ENCODE results near the gene TMC1.

The TMC1 gene

DNA sequence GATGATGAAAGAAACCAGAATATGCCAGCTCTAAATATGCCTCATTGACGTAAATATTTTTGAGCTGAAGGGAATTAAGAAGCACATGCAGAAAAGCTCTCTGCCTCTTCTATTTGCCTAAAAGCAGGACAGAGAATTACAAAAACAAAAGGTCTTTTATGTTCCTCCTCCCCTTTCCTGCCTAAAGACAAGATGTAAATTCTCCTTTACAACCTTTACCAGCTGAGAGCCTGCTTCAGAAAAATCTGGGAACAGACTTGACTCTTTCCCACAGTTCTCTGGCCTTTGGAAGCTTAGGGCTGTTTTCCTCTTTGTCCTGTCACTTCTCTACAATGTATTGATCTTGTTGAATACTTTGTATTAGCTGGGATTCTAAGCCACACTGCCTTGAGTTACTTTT is 199.7 kb downstream of the TMC1 start:
- TF ChIP-seq, protein P1, sequence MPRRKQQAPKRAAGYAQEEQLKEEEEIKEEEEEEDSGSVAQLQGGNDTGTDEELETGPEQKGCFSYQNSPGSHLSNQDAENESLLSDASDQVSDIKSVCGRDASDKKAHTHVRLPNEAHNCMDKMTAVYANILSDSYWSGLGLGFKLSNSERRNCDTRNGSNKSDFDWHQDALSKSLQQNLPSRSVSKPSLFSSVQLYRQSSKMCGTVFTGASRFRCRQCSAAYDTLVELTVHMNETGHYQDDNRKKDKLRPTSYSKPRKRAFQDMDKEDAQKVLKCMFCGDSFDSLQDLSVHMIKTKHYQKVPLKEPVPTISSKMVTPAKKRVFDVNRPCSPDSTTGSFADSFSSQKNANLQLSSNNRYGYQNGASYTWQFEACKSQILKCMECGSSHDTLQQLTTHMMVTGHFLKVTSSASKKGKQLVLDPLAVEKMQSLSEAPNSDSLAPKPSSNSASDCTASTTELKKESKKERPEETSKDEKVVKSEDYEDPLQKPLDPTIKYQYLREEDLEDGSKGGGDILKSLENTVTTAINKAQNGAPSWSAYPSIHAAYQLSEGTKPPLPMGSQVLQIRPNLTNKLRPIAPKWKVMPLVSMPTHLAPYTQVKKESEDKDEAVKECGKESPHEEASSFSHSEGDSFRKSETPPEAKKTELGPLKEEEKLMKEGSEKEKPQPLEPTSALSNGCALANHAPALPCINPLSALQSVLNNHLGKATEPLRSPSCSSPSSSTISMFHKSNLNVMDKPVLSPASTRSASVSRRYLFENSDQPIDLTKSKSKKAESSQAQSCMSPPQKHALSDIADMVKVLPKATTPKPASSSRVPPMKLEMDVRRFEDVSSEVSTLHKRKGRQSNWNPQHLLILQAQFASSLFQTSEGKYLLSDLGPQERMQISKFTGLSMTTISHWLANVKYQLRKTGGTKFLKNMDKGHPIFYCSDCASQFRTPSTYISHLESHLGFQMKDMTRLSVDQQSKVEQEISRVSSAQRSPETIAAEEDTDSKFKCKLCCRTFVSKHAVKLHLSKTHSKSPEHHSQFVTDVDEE (CRISPR knock-in tag; IDR thresholded peaks at IDR 0.05): no peak
- TF ChIP-seq ZC3H10 (CRISPR knock-in tag; IDR thresholded peaks at IDR 0.05) (no peak), TCF4 (CRISPR knock-in tag; IDR thresholded peaks at IDR 0.05; ENCODE audit: borderline replicate concordance) (no peak), ZNF565 (CRISPR knock-in tag; conservative IDR thresholded peaks at IDR 0.05; ENCODE audit: low read depth) (no peak), ZFP30 (CRISPR knock-in tag; IDR thresholded peaks at IDR 0.05) (no peak), OSR1 (CRISPR knock-in tag; IDR thresholded peaks at IDR 0.05) (no peak), SNAI2 (CRISPR knock-in tag; IDR thresholded peaks at IDR 0.05) (no peak), RARB (CRISPR knock-in tag; IDR thresholded peaks at IDR 0.05) (no peak)
- TF ChIP-seq, protein P2, sequence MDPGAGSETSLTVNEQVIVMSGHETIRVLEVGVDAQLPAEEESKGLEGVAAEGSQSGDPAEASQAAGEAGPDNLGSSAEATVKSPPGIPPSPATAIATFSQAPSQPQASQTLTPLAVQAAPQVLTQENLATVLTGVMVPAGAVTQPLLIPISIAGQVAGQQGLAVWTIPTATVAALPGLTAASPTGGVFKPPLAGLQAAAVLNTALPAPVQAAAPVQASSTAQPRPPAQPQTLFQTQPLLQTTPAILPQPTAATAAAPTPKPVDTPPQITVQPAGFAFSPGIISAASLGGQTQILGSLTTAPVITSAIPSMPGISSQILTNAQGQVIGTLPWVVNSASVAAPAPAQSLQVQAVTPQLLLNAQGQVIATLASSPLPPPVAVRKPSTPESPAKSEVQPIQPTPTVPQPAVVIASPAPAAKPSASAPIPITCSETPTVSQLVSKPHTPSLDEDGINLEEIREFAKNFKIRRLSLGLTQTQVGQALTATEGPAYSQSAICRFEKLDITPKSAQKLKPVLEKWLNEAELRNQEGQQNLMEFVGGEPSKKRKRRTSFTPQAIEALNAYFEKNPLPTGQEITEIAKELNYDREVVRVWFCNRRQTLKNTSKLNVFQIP (CRISPR knock-in tag; IDR thresholded peaks at IDR 0.05; ENCODE audit: borderline replicate concordance, low read depth): no peak
- TF ChIP-seq, protein P3, sequence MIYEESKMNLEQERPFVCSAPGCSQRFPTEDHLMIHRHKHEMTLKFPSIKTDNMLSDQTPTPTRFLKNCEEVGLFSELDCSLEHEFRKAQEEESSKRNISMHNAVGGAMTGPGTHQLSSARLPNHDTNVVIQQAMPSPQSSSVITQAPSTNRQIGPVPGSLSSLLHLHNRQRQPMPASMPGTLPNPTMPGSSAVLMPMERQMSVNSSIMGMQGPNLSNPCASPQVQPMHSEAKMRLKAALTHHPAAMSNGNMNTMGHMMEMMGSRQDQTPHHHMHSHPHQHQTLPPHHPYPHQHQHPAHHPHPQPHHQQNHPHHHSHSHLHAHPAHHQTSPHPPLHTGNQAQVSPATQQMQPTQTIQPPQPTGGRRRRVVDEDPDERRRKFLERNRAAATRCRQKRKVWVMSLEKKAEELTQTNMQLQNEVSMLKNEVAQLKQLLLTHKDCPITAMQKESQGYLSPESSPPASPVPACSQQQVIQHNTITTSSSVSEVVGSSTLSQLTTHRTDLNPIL (CRISPR knock-in tag; IDR thresholded peaks at IDR 0.05; ENCODE audit: low read depth): no peak
- ATAC-seq: no peak

DNA sequence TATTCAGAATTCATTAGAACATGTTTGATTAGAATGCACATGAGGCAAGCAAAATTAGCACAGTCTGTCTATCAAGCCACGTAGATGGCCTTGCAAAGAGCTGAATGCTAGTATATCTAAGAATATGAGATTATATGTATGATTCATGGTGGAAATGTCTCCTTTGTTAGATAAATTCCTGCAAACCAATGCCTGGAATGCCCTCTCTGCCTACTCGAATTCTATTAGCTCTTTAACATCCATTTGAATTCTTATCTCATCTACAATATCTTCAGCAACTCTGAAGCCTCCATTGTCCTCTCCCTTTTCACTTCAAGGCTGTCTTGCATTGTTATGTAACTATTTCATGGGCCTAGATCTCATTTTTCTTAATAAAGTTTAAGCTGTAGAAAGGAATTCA is 205.5 kb downstream of the TMC1 start:
- TF ChIP-seq RARB (CRISPR knock-in tag; IDR thresholded peaks at IDR 0.05) (no peak), ESRRG (CRISPR knock-in tag; IDR thresholded peaks at IDR 0.05) (no peak), ISL1 (CRISPR knock-in tag; IDR thresholded peaks at IDR 0.05) (no peak), CSDC2 (CRISPR knock-in tag; IDR thresholded peaks at IDR 0.05) (no peak), BACH2 (CRISPR knock-in tag; IDR thresholded peaks at IDR 0.05; ENCODE audit: borderline replicate concordance) (no peak), ZFP3 (CRISPR knock-in tag; IDR thresholded peaks at IDR 0.05) (no peak), ZC3H10 (CRISPR knock-in tag; IDR thresholded peaks at IDR 0.05) (no peak), ZNF8 (CRISPR knock-in tag; IDR thresholded peaks at IDR 0.05) (no peak), TCF4 (CRISPR knock-in tag; IDR thresholded peaks at IDR 0.05; ENCODE audit: borderline replicate concordance) (no peak)
- TF ChIP-seq, protein P4, sequence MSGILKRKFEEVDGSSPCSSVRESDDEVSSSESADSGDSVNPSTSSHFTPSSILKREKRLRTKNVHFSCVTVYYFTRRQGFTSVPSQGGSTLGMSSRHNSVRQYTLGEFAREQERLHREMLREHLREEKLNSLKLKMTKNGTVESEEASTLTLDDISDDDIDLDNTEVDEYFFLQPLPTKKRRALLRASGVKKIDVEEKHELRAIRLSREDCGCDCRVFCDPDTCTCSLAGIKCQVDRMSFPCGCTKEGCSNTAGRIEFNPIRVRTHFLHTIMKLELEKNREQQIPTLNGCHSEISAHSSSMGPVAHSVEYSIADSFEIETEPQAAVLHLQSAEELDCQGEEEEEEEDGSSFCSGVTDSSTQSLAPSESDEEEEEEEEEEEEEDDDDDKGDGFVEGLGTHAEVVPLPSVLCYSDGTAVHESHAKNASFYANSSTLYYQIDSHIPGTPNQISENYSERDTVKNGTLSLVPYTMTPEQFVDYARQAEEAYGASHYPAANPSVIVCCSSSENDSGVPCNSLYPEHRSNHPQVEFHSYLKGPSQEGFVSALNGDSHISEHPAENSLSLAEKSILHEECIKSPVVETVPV (CRISPR knock-in tag; IDR thresholded peaks at IDR 0.05): no peak
- no peak for ATAC-seq

DNA sequence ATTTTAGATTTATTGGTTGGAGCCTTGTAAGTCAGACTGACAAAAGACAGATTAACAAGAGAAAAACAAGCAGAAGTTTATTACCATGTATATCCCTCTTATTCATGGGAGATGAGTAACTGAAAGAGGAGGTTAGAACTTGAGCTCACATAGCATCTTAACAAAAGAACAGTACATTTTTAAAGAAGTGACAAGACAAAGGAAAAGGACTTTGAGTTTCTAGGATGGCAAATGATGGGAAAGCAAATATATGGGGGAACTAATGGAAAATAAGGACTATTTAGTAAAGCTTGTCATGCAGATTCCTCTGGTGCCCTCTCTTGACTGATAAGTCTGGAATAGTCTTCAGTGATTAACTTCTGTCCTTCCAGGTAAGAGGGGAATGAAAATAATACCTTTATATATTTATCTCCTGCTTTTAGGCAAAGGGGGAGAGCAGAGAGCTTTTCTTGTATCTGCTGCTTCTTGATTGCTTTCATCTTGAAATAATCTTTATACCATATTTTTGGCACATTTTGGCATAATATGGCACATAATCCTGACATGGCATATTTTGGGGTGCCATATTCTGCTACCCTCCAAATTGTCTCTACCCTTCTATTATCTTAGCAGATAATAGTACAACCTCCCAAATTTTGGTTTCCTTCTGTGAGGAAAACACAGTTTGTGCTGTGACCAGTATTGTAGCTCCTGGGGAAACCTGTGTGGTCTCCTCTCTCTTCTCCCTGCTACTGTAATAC is 206.8 kb downstream of the TMC1 start:
- ATAC-seq: no peak
- TF ChIP-seq RARB (CRISPR knock-in tag; IDR thresholded peaks at IDR 0.05) (no peak), ISL1 (CRISPR knock-in tag; IDR thresholded peaks at IDR 0.05) (no peak), ESRRG (CRISPR knock-in tag; IDR thresholded peaks at IDR 0.05) (no peak), OSR1 (CRISPR knock-in tag; IDR thresholded peaks at IDR 0.05) (no peak), SNAI2 (CRISPR knock-in tag; IDR thresholded peaks at IDR 0.05) (no peak), ZFP30 (CRISPR knock-in tag; IDR thresholded peaks at IDR 0.05) (no peak), TCF4 (CRISPR knock-in tag; IDR thresholded peaks at IDR 0.05; ENCODE audit: borderline replicate concordance) (no peak), BACH2 (CRISPR knock-in tag; IDR thresholded peaks at IDR 0.05; ENCODE audit: borderline replicate concordance) (no peak), ZNF8 (CRISPR knock-in tag; IDR thresholded peaks at IDR 0.05) (no peak), ZC3H10 (CRISPR knock-in tag; IDR thresholded peaks at IDR 0.05) (no peak), CSDC2 (CRISPR knock-in tag; IDR thresholded peaks at IDR 0.05) (no peak), TOX (CRISPR knock-in tag; IDR thresholded peaks at IDR 0.05; ENCODE audit: borderline replicate concordance) (no peak)
- TF ChIP-seq, protein P2 (CRISPR knock-in tag; IDR thresholded peaks at IDR 0.05; ENCODE audit: borderline replicate concordance, low read depth): no peak
- TF ChIP-seq, protein P3 (CRISPR knock-in tag; IDR thresholded peaks at IDR 0.05; ENCODE audit: low read depth): no peak

Data from SK-N-SH treated with all-trans-retinoic acid at 6 μM for 48 hours (cell line).